Fibroblast of villous mesenchyme (primary cell): ENCODE measurements around the gene SPDYE4. TPM values are rescaled to one million over a fixed set of nuclear protein-coding genes. Genes with fewer than 3 reads are reported as not detected.

Experiments used
- DNase-seq: peaks from one replicate; pipeline ENCODE4 v3.0.0-alpha.2; 2010; ENCODE audit warnings: low read depth
- H3K4me3 ChIP-seq: 2 replicates; pipeline ENCODE4 v1.5.1; 2011; ENCODE audit warnings: low read depth, mild to moderate bottlenecking, low read length
- total RNA-seq: library from RNA; depleted of rRNA; stranded (reverse); fragments of >200 nt; gene quantifications from 2 replicates; pipeline ENCODE4 v1.2.3, GENCODE V29; 2012
- TF ChIP-seq, protein P1 (sequence below): IDR thresholded peaks from 2 replicates; pipeline ENCODE4 v1.5.1; 2012; ENCODE audit warnings: low read depth, mild to moderate bottlenecking, low read length; ENCODE audit not compliant: insufficient read depth

The SPDYE4 gene
- total RNA-seq, 1 donor, result not detected

DNA sequence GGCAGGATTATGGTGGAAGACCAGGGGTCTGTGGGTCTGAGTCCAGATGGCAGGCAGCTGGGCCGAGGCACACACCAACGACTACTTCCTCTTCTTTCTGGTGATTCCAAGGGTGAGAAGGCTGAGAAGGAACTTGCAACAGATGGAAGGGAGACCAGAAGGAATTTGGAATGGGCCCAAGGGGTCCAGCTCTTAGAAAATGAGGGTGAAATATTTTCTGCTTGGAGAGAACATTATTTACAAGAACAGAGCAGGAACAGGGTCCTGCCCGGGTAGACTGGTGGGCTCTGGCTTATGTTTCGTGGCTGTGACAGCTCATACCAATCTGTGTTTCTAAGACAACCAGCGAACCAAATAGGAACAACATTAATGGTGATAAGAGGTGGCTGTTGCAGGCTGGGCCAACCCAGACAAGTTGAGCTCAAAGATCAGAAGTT, 50.3 kb downstream of the SPDYE4 start:
- DNase-seq, result peak; percentile 67
- TF ChIP-seq, protein P1, sequence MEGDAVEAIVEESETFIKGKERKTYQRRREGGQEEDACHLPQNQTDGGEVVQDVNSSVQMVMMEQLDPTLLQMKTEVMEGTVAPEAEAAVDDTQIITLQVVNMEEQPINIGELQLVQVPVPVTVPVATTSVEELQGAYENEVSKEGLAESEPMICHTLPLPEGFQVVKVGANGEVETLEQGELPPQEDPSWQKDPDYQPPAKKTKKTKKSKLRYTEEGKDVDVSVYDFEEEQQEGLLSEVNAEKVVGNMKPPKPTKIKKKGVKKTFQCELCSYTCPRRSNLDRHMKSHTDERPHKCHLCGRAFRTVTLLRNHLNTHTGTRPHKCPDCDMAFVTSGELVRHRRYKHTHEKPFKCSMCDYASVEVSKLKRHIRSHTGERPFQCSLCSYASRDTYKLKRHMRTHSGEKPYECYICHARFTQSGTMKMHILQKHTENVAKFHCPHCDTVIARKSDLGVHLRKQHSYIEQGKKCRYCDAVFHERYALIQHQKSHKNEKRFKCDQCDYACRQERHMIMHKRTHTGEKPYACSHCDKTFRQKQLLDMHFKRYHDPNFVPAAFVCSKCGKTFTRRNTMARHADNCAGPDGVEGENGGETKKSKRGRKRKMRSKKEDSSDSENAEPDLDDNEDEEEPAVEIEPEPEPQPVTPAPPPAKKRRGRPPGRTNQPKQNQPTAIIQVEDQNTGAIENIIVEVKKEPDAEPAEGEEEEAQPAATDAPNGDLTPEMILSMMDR, result no peak
- no peak overlapping the region for H3K4me3 ChIP-seq

DNA sequence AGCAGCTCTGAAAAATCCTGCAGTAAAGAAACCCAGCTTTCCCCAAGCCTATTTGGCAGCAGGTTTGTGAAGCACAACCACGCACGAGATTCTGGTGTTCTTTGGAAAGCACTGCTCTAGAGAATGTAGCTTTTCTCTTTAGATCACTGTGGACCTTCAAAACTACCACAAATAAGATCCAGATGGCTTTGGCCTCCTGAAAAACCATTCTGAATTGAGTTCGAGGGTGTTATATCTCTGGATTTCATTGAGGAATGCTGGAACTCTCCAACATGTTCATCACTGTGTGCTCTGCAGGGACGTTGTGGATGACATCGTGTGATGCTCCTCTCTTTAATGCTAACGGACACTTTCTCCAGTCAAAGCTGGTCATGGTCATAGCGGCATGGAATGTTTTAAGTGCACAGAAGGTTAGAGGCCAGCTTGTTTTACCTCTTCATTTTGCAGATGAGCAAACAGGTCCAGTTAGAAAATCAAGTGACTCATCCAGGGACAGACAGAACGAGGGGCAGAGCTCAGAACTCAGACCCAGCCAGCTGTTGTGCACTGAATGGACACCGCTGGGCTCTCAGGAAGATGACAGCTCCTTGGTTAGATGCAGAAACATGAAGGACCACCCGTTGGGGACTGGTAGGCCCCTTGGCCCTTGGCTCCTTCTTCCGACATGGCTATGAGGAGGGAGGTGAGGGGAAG, 50.9 kb downstream of the SPDYE4 start:
- TF ChIP-seq, protein P1, result no peak
- no peak overlapping the region for H3K4me3 ChIP-seq
- no peak for DNase-seq

DNA sequence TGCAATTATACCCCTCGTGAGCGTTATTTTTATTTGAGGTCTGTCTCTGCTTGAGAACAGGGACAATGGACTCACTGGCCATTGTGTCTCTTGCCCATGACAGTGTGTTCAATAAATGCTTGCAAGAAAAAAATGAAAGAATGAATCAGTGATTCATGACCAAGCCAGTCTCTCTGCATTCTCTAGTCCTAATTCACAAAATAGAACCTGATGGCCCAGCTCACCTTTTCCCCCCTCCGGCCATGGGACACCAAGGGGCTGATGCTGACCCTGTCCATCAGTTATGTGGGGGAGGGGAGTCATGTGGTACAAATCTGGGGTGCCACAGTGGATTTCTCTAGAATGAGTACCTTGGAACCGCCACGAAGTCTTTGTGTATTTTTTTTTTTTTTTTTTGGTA, 51.9 kb downstream of the SPDYE4 start:
- no peak overlapping the region for H3K4me3 ChIP-seq
- DNase-seq, result no peak
- TF ChIP-seq, protein P1, result no peak

DNA sequence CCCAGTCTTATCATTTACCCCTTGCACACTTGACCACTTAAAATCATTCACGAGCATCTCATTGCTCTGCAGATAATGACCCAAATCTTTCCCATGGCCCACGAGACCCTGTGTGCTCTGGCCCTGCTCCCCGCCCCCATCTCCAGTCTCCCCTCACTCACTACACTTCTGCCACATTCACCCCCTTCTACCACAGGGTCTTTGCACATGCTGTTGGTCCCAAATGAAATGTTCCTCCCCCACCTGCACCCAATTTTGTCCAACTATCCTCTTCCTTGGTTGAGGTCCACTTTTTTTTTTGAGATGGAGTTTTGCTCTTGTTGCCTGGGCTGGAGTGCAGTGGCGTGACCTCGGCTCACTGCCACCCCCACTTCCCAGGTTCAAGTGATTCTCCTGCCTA, 52.9 kb downstream of the SPDYE4 start:
- TF ChIP-seq, protein P1, result no peak
- H3K4me3 ChIP-seq, result no peak overlapping the region
- no peak for DNase-seq

DNA sequence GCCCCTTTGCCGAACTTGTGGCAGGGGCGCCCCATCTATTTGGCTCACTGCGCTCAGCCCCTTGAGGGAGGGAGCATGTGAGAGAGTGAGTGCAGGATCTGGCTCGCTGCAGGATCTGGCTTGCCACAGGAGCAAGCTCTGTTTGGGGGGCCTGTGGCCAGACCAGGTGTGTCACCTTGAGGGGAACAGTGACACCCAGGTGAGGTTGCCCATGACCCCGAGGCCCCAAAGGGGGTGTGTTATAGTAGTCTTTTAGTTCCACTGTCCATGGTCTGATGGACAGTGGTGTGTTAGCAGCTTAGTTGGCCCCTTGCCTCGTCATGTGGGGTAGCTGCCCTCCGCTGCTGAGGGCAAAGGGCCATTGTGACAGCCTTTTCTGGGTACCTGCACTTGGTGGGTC, 55.3 kb downstream of the SPDYE4 start:
- TF ChIP-seq, protein P1, result no peak
- H3K4me3 ChIP-seq, result no peak overlapping the region
- DNase-seq, result no peak

DNA sequence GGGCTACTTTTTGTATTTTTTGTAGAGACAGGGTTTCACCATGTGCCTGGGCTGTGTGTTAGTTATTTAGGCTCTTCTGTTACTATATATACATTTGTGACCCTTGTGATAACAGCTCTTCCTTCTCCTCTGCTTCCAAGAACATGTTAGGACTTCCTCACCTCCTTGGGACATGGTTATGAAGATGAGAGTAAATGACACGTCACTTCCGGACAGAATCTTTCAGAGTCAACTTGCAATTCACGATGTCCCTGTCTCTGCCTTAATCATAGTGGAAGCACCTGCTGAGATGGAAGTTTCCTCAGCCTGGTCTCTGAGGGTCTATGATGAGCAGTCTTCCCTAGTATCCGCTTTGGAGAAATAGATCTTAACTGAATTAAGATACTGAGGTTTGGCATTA, 56.6 kb downstream of the SPDYE4 start:
- TF ChIP-seq, protein P1, result no peak
- H3K4me3 ChIP-seq, result no peak overlapping the region
- DNase-seq, result no peak

DNA sequence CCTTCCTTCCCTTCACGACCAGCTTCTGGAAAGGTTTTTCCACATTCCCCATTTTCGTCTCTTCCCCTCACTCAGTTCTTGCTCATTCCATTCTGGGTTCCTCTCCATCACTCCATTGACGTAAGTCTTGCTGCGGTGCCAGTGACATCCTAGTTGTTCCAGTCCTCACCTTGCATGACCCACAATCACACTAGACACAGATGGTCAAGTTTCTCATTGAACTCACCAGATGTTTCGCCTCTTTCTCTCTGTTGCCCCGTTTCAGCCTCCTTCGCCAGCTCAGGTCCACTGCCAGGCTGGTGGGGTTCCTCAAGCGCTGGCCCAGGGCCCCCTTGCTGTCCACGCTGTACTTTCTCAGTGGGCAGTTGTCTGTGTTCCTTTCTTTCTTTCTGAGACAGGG, 57.1 kb downstream of the SPDYE4 start:
- no peak for DNase-seq
- TF ChIP-seq, protein P1, result no peak
- H3K4me3 ChIP-seq, result no peak overlapping the region
